NCI-H2029 treated with DMSO at 0.1 percent for 48 hours (cell line): ENCODE measurements around the gene CMTM7.
"Not testable (repeated sequence)": the region's sequence is repeated elsewhere in the genome, so short reads cannot be mapped to it uniquely, and the experiment has no call there.

Experiments used
- DNase-seq: peaks from one replicate; lab custom pipeline; 2025; lab: John Stamatoyannopoulos, UW

The CMTM7 gene

GRCh38 chr3:32381922-32382321 is 9.7 kb upstream of the CMTM7 start:
- DNase-seq: no peak

GRCh38 chr3:32383136-32383711 is 8.4 kb upstream of the CMTM7 start:
- no peak for DNase-seq

GRCh38 chr3:32384938-32385337 is 6.7 kb upstream of the CMTM7 start:
- no peak for DNase-seq

- no peak for DNase-seq
Measured at GRCh38 chr3:32387512-32387911, 4.1 kb upstream of the CMTM7 start.

GRCh38 chr3:32389577-32389976 is 2.1 kb upstream of the CMTM7 start:
- DNase-seq: not testable (repeated sequence)

- no peak for DNase-seq
Measured at GRCh38 chr3:32392536-32393302, 1.1 kb downstream of the CMTM7 start.

GRCh38 chr3:32395496-32395895 is 3.8 kb downstream of the CMTM7 start:
- no peak for DNase-seq

GRCh38 chr3:32397941-32398340 is 6.3 kb downstream of the CMTM7 start:
- DNase-seq: no peak

- DNase-seq: no peak
Measured at GRCh38 chr3:32398531-32398930, 6.9 kb downstream of the CMTM7 start.

- peak; percentile 30 for DNase-seq
Measured at GRCh38 chr3:32399030-32399620, 7.5 kb downstream of the CMTM7 start.

- DNase-seq: no peak
Measured at GRCh38 chr3:32401126-32401525, 9.5 kb downstream of the CMTM7 start.

GRCh38 chr3:32401556-32402081 is 10.0 kb downstream of the CMTM7 start:
- DNase-seq: peak; percentile 76

GRCh38 chr3:32403663-32404062 is 12.0 kb downstream of the CMTM7 start:
- peak; percentile 65 for DNase-seq

- DNase-seq: no peak
Measured at GRCh38 chr3:32404714-32405113, 13.1 kb downstream of the CMTM7 start.

- no peak for DNase-seq
Measured at GRCh38 chr3:32405155-32405554, 13.5 kb downstream of the CMTM7 start.

GRCh38 chr3:32405711-32406323 is 14.2 kb downstream of the CMTM7 start:
- no peak for DNase-seq

GRCh38 chr3:32406486-32407408 is 15.1 kb downstream of the CMTM7 start:
- DNase-seq: no peak

- peak; percentile 74 for DNase-seq
Measured at GRCh38 chr3:32410367-32411246, 19.0 kb downstream of the CMTM7 start.

GRCh38 chr3:32411442-32411841 is 19.8 kb downstream of the CMTM7 start:
- DNase-seq: no peak

GRCh38 chr3:32412887-32413286 is 21.2 kb downstream of the CMTM7 start:
- DNase-seq: no peak
